NCI-H82 (cell line): ENCODE measurements around the gene MYO18A.

Experiments used
- DNase-seq: peaks from one replicate; lab custom pipeline; 2025; lab: John Stamatoyannopoulos, UW

MYO18A gene

GRCh38 chr17:29165800-29166506 lies 14.2 kb downstream of the MYO18A start:
- DNase-seq: no peak

DNA sequence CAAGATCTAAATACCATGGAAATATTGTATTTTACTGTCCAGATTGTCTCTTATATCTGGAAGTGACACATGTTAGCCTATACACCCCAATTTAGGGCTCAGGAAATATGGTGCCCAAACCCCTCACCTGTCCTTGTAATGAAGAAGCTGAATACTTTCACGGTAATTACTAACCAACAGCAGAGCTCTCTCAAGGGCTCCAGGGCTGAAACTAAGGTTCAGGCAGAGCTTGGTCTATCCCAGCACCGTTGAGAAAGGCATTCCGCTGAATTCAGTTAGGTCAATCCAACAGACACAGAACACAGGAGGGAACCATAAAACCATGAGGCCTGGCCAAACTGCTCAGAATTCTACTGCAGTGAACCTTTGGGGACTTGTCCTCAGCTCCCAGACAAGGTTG lies 14.9 kb downstream of the MYO18A start:
- DNase-seq: no peak

DNA sequence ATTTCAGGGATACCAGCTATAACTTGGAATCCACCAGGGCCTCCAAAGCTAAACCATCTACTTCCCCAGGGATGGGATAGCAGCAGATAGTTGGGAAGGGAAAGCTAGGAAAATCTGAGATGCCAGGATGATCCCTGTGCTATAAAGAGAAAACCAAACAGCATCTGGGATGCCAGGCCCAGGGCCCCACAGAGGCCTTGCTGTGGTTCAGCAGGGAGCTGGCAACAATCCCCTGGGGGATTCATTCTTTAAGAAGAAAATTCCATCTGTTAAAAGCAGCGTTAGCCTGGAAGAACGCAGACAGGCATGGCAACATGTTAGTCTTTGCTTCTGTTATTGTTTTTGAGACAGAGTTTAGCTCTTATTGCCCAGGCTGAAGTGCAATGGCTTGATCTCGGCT lies 16.6 kb downstream of the MYO18A start:
- peak; percentile 89 for DNase-seq

DNA sequence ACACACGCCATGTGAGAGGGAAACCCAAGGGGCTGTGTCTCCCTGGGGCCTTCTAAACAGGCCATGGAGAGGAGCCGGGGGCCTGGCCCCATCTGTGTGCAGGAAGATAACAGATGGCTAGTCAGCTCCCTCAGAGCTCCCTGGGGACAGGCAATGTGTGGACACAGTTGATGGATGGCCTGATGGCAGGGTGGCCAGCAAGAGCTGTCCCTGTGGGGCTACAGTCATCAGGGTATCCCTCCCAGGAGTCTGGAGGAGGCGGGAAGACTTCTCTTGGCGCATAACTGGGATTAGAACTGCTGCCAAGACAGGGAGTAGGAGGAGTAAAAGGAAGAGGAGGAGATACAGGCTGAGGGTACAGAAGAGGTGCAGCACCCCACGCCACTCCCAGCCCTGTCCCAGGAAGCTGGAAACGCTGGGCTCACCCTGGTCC lies 17.3 kb downstream of the MYO18A start:
- peak; percentile 98 for DNase-seq

DNA sequence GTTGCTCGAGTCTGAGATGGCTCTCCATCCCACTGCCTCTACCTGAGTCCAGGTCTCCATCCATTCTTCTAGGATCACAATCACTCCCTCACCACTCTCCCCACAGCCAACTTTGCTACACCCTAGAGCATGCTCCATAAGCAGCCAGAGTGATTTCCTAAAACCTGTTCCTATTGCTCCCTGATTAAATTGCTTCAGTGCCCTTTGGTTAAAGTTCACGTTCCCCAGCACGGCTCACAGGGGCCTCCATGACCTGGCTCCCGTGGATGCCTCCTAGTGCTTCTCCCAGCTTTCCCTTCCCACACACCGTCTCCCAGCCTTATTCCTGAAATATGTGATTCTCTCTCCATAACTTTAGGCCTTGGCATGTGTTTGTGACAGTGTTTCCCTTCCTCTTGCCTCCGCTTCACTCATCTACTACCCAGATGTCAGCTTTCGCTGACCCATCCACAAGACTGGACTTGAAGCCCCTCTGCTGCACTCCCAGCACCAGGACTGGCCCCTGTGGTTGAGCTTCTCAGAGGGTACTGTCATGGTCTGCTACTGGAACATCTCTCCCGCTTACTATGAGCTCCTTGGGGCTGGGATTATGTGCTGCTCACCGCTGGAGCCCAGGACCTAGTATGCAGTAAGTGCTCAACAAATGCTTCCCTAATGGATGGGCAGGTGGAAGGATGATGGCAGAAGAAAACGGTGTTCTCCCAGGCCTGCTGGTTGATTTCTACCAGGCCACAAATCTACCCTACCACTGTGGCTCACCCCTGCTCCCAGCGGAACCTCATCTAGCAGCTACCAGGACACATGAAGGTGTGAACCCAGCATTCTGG lies 17.9 kb downstream of the MYO18A start:
- DNase-seq: no peak

- DNase-seq: no peak
Observed at GRCh38 chr17:29160253-29160652, 19.9 kb downstream of the MYO18A start.

DNA sequence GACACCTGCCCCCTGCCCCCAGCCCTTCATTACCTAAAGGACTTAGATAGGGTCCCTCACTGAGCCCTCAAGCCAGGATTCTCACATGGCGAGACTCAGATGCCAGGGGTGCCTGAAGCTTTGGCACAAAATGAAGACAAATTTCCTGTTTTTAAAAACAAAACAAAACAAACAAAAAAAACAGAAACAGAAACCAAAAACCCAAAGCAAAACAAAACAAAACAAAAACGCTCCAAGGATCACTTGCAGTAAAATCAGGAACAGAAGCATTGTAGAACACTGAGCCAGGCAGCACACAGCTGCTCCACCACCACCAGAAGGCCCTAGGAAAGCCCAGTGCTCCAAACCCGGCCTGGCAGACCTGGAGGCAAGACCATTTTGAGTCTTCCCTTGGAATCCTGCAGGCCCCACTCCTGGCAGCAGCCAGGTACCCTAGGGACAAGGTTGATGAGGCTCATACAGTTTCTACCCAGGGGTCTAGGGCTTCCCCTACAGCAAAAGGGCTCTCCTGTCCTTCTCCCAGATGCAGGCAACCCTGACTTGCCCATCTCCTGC lies 20.8 kb downstream of the MYO18A start:
- no peak for DNase-seq

DNA sequence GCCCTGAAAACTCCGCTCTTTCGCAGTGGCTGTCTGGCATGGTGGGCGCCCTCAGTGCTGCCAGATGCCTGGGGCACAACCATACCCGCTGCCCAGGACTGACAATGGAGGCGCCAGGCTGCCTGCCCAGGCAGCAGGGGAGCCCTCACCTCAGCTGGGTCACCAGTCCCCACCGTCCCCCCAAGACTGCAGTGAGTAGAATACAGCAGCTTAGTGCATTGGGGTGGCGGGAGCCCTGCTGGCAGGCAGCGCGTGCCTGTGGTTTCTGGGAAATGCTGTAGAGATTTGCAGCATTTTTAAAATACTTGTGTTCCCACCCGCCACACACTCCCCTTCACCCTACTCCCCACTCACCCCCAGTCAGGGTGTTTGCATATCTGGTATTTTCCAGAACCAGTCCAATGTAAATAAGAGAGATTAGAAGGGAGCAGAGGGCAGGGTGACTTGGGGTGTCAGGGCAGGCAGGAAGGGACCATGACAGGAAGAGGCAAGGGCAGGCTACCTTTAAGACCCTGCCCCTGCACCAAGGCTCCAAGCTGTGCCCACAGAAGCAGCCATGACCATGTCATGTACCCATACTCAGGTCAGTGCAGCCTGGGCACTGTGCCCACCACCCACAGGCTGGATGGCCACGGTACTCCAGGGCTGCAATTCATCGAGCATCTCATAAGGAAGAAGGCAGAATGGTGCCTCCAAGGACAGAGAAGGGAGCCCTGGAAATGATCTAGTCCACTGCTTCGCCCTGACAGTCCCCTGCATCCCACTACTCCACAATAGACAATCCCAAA lies 21.5 kb downstream of the MYO18A start:
- DNase-seq: no peak

GRCh38 chr17:29158096-29158487 lies 22.1 kb downstream of the MYO18A start:
- peak; percentile 75 for DNase-seq

GRCh38 chr17:29157310-29157709 lies 22.9 kb downstream of the MYO18A start:
- no peak for DNase-seq

DNA sequence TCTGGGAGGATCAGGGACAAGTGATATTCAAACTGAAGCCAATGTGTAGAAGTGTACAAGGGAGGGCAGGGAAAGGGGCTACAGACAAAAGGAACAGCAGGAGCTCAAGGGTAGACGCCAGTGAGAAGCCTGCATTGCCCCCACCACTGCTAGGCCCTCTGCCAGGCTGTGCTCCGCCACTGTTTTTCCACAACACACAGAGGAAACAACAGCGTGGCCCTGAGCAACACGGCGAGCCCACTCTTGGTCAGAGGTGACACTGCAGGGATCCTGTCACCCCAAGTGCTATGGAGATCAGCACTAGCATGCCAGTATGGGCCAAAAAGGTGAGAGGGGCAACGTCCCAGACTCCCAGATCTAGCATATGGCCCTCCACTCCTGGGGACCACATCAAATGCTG lies 23.4 kb downstream of the MYO18A start:
- DNase-seq: no peak

- DNase-seq: no peak
Observed at GRCh38 chr17:29155966-29156338, 24.2 kb downstream of the MYO18A start.

- no peak for DNase-seq
Observed at GRCh38 chr17:29155227-29155965, 24.8 kb downstream of the MYO18A start.

- DNase-seq: no peak
Observed at GRCh38 chr17:29154516-29155226, 25.5 kb downstream of the MYO18A start.

- DNase-seq: no peak
Observed at GRCh38 chr17:29151567-29151966, 28.6 kb downstream of the MYO18A start.

DNA sequence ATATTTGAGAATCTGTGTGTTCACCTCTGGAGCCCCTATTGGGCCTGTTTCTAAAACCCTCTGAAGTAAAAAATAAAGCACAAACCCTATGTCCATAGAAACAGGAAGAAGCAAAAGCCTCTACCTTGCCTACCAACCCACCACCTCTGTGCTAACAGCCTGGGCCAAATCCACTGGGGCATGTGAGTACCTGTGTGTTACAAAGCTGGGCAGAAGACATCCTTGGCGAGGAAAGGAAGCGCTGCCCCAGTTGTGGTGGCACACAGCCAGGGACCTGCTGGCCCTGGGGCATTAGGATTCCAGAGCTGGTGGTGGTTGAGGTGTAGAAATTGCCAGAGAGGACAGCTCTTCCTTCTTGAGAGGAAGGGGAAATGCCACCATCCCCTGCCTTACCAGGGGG lies 30.0 kb downstream of the MYO18A start:
- no peak for DNase-seq

- DNase-seq: peak; percentile 87
Observed at GRCh38 chr17:29149431-29150064, 30.6 kb downstream of the MYO18A start.

DNA sequence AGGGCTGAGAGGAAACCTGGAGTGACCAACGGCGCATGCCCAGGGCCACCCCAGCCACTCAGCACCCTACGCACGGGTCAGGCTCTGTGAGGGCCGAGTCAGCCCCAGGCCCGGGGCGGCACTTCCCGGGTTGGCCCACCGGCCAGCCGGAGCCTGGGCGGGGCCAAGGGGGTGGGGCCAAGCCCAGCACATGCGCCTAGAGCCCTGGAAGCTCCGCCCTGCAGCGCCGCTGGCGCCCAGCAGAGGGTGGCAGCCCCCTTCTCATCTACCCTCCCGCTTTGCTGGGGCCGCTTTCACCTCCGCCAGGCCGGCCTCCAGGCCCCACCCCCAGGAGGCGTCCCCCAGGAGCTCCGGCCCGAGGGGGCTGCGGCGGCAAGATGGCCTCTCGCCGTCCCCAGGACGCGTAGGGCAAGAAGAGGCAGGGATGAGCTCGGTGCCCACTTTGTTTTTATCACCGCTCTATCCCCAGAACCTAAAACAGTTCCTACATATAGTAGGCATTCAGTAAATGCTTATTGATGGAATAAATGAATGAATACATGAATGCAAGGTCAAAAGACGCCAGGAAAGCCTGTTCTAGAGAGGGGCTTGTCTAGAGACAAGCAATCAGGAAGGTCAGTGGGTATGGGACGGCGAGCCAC lies 31.3 kb downstream of the MYO18A start:
- DNase-seq: peak; percentile 99

DNA sequence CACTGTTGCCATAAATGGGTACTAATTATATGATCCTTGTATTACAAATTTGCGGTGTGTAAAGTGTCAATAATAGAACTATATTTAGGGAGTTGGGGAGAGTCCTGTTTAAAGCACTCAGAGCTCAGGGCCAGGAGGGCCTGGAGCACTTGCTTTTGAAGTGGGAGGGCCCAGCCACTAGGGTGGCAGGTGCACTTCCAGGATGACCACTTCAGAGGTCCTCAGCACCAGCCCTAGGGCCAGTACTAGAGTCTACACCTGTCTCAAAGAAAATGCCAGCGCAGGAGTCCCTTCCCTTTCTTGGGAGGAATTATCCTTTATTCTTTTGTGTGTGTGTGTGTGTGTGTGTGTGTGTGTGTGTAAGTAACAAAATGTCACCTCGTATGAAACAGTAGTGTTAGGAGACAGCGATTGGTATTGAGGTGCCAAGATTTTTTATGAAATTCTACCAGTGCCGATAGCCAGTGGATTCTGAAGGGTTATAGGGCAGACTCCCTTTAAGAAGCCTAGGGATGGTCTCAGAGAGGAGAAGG lies 31.9 kb downstream of the MYO18A start:
- DNase-seq: no peak

DNA sequence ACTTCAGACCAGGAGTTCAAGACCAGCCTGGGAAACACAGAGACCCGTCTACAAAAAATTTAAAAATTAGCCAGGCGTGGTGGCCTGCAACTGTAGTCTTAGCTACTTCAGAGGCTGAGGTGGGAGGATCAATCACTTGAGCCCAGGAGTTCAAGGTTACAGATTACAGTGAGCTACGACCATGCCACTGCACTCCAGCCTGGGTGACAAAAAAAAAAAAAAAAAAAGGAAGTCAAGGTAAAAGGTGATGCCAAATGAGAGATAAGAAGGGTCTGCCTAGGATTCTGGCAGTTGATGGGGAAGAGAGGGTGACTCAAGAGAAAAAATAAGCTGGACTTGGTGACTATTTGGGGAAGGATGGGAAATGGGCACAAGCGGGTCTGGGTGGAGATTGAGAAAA lies 32.5 kb downstream of the MYO18A start:
- no peak for DNase-seq
